T-helper 2 cell treated with Interferon-gamma antibody and Interleukin-4, amounts not matched to agents 5 μg/mL and 100 μg/mL, for 36 hours (primary cell): ENCODE measurements around the gene ZNF394.

Experiments used
- DNase-seq: peaks from one replicate; pipeline ENCODE4 v3.0.0; 2021; ENCODE audit warnings: low spot score
- H3K27ac Mint-ChIP-seq: one replicate; pipeline ENCODE4 v1.8.0; 2021; ENCODE audit warnings: mild to moderate bottlenecking, mixed read lengths
- H3K27me3 Mint-ChIP-seq: one replicate; pipeline ENCODE4 v1.8.0; 2021; ENCODE audit warnings: low read depth, mixed read lengths
- H3K36me3 Mint-ChIP-seq: one replicate; pipeline ENCODE4 v1.8.0; 2021; ENCODE audit warnings: low read depth, mixed read lengths
- H3K4me1 Mint-ChIP-seq: one replicate; pipeline ENCODE4 v1.8.0; 2021; ENCODE audit warnings: low read depth, mixed read lengths
- H3K4me3 Mint-ChIP-seq: one replicate; pipeline ENCODE4 v1.8.0; 2022; ENCODE audit warnings: mild to moderate bottlenecking, moderate library complexity, mixed read lengths
- H3K9me3 Mint-ChIP-seq: one replicate; pipeline ENCODE4 v1.8.0; 2021; ENCODE audit warnings: mixed read lengths

The ZNF394 gene

DNA sequence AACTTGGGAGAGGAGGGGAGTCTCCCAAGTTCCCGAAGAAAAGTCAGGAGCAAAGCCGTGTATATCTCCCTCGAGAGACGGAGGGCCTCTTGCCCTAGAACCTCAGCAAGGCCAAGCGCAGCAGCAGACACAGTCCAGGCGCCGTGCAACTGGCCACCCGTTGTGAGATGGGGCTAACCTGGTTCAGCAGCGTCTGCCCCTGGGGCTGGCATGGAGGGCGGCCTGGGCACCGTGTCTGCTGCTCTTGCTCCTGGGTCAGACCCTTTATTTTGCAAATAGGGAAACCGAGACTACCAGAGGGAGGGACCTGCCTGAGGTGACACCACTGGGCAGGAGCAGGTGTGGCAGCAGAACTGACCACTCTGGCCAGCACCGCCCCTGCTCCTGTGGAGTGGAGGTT, 47.5 kb downstream of the ZNF394 start:
- DNase-seq = no peak
- no peak overlapping the region for H3K27ac Mint-ChIP-seq
- no peaks in the 10 kb centered on the region for H3K9me3 Mint-ChIP-seq
- H3K4me3 Mint-ChIP-seq = no peak overlapping the region
- H3K36me3 Mint-ChIP-seq = peaks cover 41% of the 10 kb centered on the region
- H3K27me3 Mint-ChIP-seq = no peaks in the 10 kb centered on the region
- peaks cover 3% of the 10 kb centered on the region for H3K4me1 Mint-ChIP-seq

DNA sequence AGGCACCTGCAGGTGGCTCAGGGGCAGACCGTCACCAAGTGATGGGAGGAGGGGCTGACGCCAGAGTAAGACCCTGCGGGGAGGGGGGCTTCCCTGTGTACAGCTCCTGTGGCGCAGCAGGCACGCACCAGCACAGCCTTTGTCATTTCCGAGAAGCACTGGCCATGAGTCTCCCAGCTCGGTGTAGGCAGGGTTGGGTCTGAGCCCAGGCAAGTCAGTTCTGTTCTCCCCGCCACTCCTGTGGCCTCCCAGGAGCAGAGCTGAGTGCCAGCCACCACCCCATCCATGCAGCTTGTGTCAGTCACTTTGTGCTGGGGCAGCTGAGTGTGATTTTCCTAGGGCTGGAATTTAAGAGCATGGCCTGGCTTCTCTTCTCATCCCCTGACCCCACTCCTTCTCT, 48.1 kb downstream of the ZNF394 start:
- Mint-ChIP-seq H3K4me3 (no peak overlapping the region), H3K4me1 (peaks cover 3% of the 10 kb centered on the region), H3K36me3 (peaks cover 39% of the 10 kb centered on the region), H3K27ac (no peak overlapping the region), H3K27me3 (no peaks in the 10 kb centered on the region), H3K9me3 (no peaks in the 10 kb centered on the region)
- DNase-seq = no peak

DNA sequence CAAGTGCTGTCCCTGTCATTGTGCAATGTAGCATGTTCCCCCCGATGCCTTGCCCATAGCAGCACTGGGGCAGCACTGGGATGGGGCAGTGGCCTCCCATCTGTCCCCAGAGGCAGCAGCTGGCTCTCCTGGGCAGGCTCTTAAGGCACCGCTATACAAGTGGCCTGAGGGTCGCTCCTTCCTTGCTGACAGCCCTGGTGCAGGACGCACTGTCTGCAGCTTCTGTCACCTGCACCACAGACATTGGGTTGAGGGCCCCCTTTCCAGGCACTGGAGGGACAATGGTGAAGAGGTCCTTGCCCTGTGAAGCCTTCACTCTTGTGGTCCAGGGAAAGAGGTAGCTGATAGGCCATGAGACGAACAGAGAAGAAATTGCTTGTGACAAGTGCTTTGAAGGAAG, 50.8 kb downstream of the ZNF394 start:
- peaks cover 5% of the 10 kb centered on the region for H3K4me1 Mint-ChIP-seq
- no peak overlapping the region for H3K27ac Mint-ChIP-seq
- H3K36me3 Mint-ChIP-seq = peaks cover 46% of the 10 kb centered on the region
- no peak overlapping the region for H3K4me3 Mint-ChIP-seq
- no peaks in the 10 kb centered on the region for H3K27me3 Mint-ChIP-seq
- H3K9me3 Mint-ChIP-seq = no peaks in the 10 kb centered on the region
- no peak for DNase-seq

DNA sequence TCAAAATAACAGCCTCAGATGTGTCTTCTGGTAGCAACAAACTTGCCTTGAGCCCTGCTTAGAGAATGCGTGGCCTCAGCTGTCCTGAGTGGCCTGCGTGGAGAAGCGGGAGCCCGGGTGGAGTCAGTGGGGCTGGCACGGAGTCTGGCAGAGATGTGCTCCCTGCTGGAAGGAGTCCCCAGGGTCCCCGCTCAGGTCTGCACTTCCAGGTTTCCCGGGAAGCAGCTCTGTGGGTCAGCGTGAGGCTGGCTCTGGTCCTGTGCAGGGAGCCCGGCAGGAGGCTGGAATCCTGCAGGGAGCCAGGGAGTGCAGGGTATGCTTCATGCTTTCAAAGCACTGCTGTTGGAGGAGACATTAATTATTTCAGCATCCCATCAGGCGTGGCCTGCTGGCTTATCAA, 51.2 kb downstream of the ZNF394 start:
- Mint-ChIP-seq H3K4me3 (no peak overlapping the region), H3K9me3 (no peaks in the 10 kb centered on the region), H3K36me3 (peaks cover 44% of the 10 kb centered on the region), H3K27me3 (no peaks in the 10 kb centered on the region), H3K27ac (no peak overlapping the region), H3K4me1 (peaks cover 5% of the 10 kb centered on the region)
- no peak for DNase-seq

- H3K4me3 Mint-ChIP-seq = no peak overlapping the region
- H3K27ac Mint-ChIP-seq = no peak overlapping the region
- H3K27me3 Mint-ChIP-seq = no peaks in the 10 kb centered on the region
- DNase-seq = no peak
- H3K4me1 Mint-ChIP-seq = peaks cover 9% of the 10 kb centered on the region
- no peaks in the 10 kb centered on the region for H3K9me3 Mint-ChIP-seq
- H3K36me3 Mint-ChIP-seq = peaks cover 46% of the 10 kb centered on the region
These were observed 52.1 kb downstream of the ZNF394 start for GRCh38 chr7:99447943-99448342.

DNA sequence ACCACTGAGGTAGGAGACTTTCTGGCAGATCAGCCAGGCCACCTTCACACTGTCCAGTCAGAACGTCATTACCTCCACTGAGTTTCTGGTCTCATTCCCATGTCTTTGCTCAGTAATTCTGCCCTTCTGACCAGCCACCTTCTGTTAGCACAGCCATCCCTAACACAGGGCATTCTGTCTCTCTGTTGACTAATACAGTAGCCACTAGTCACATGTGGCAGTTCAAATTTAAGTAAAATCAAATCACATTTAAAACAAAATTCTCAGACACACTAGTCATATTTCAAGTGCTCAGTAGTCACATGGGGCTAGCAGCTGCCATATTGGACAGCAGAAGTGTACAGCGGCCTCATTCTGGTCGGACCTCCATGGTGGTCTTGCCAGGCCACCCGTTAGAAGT, 54.0 kb downstream of the ZNF394 start:
- Mint-ChIP-seq H3K4me3 (no peak overlapping the region), H3K9me3 (no peaks in the 10 kb centered on the region), H3K27me3 (no peaks in the 10 kb centered on the region), H3K27ac (peak overlapping the region; percentile 11), H3K4me1 (peaks cover 14% of the 10 kb centered on the region), H3K36me3 (peaks cover 51% of the 10 kb centered on the region)
- no peak for DNase-seq
